ENCODE measurements around the gene PHRF1. TPM values are rescaled to one million over a fixed set of nuclear protein-coding genes. Genes with fewer than 3 reads are reported as not detected.

PHRF1 gene
- total and polyA plus RNA-seq, 4 donors: 14.7 to 28.4 (median 23.4) TPM

DNA sequence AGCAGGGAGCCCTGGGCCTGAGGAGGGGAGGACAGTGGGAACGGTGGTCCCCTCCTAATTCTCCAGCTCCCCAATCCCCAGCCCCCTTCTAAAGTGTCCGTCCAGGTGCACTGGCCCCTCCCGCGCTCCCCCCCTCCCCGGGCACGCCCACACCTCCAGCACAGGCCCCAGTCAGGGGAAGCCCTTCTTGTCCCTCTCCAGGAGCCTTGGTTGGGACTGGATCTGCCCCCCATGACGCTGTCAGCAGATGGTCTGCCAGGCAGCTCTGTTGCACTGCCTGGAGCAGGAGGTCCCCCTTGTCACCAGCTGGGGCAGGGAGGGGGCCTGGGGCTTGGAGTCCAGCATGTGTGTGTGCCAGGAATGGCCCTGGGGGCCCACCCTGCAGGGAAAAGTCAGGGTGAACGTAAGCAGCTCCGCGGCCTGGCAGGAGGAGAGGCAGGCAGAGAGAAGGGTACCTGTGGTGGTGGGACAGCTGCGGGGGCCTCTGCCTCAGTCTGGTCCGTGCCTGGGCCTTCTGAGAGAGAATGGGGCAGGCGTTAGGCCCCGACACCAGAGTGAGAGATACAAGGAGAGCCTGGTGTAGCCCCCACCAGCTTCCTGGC, 37.9 kb downstream of the PHRF1 start:
- Histone ChIP-seq H3K27ac (ENCODE audit: low read depth, low read length) (no peak overlapping the region), H3K4me1 (ENCODE audit: control insufficient read depth, insufficient read depth, low read length) (peaks cover 33% of the 10 kb centered on the region), H3K4me3 (ENCODE audit: low read depth, low read length) (no peak overlapping the region), H3K27me3 (ENCODE audit: control insufficient read depth, insufficient read depth, low read length) (no peaks in the 10 kb centered on the region), H3K9me3 (ENCODE audit: control insufficient read depth, insufficient read depth, low read length) (no peaks in the 10 kb centered on the region), H3K36me3 (ENCODE audit: control insufficient read depth, insufficient read depth, low read length) (peaks cover 94% of the 10 kb centered on the region)
- WGBS (ENCODE audit: insufficient coverage): 73% methylated on average over 14 of the region's 14 CpGs
- DNase-seq (ENCODE audit: low read depth in 4 of 6, low spot score in 6 of 6): no peak

DNA sequence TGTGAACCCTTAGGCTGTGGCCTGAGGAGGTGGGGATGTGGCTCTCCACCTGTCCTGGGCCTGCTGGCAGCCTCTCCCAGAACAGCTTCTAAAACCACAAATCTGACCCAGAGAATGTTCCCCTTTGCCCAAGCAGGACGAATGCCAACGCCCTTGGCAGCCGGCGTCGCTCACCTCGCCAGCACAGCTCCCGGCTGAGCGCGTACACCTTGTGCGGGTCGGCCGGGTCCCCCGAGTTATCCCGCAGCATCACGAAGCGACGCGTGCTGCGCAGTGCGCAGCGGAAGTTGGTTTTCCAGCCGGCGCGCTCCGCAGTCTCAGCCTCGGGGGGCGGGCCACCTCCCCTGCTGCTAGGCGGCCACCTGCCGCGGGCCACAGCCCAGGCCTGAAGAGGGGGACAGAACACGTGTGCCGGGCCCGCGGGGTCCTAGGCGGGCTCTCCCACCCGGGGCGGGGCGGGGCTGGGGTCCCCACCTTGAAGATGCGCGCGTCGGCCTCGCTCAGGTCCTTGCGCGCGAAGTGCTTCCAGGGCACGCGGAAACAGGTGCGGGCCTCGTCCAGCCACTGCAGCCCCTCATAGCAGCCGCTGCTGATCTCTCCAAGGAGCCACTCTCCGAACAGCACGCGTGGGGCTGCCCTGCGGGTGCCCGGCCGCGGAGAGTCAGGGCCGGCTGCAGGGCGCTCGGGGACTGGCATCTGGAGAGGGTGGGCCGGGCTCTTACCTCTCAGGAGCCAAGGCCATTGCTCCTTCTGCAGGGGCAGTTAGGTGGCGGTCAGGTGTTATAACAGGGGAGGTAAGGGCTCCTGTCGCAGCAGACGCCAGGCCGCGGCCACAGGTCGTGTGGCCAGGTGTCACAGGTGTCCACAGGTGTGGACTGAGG, 38.6 kb downstream of the PHRF1 start:
- WGBS (ENCODE audit: insufficient coverage): 64% methylated on average over 68 of the region's 68 CpGs
- DNase-seq (ENCODE audit: low read depth in 4 of 6, low spot score in 6 of 6): no peak
- Histone ChIP-seq H3K9me3 (ENCODE audit: control insufficient read depth, insufficient read depth, low read length) (no peaks in the 10 kb centered on the region), H3K4me1 (ENCODE audit: control insufficient read depth, insufficient read depth, low read length) (peaks cover 33% of the 10 kb centered on the region), H3K27me3 (ENCODE audit: control insufficient read depth, insufficient read depth, low read length) (no peaks in the 10 kb centered on the region), H3K4me3 (ENCODE audit: low read depth, low read length) (peak overlapping the region; percentile 80), H3K27ac (ENCODE audit: low read depth, low read length) (peak overlapping the region; percentile 85), H3K36me3 (ENCODE audit: control insufficient read depth, insufficient read depth, low read length) (peaks cover 94% of the 10 kb centered on the region)

DNA sequence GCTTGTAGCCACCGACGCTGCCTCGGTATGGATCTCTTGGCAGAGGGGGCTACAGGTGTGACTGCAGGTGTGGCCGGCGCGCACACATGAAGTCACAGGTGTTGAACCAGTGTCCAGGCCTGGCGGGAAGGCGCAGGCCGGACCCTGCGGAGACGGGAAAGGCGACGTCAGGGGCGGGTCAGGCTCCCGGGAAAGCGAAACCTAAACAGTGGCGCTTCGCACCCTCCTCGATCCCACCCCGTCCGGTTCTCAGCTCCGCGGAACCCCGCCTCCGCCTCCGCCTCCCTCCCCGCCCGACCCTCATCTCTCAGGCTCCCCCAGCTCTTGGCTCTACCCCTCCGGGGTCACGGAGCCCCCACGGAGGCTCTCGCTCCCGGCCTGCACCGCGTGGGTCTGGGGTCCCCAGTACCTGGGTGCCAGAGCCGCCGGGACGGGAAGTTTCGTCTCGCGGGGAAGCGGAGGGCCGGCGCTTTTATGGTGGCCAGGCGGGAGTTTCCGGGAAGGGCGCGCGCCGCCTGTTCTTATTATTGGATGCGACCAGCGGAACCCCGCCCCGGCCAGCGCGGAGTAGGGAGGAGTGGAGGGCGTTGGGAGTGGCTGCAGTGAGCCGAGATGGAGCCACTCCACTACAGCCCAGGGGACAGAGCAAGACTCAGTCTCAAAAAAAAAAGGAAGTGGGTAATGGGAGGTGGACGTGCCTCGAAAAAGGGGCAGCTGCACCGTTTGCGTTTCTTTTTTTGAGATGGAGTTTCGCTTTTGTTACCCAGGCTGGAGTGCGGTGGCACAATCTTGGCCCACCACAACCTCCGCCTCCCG, 39.4 kb downstream of the PHRF1 start, which contains the start of gene IRF7:
TSS of gene IRF7 (minus strand) at position 447 of the 816 bp plus-strand sequence. CDS start 586 bp downstream, outside the sequence.
- peak within 1 kb of the TSS; percentile 85 for H3K27ac ChIP-seq (ENCODE audit: low read depth, low read length)
- peak within 1 kb of the TSS; percentile 80 for H3K4me3 ChIP-seq (ENCODE audit: low read depth, low read length)
- no peaks in the 10 kb centered on the region for H3K27me3 ChIP-seq (ENCODE audit: control insufficient read depth, insufficient read depth, low read length)
- no peaks in the 10 kb centered on the region for H3K9me3 ChIP-seq (ENCODE audit: control insufficient read depth, insufficient read depth, low read length)
- peaks cover 33% of the 10 kb centered on the region for H3K4me1 ChIP-seq (ENCODE audit: control insufficient read depth, insufficient read depth, low read length)
- peaks cover 94% of the 10 kb centered on the region for H3K36me3 ChIP-seq (ENCODE audit: control insufficient read depth, insufficient read depth, low read length)
- 7% methylated on average over 58 of the region's 66 CpGs for WGBS (ENCODE audit: insufficient coverage)
- peak; percentile 49 to 95 (median 74) for DNase-seq (ENCODE audit: low read depth in 4 of 6, low spot score in 6 of 6)

DNA sequence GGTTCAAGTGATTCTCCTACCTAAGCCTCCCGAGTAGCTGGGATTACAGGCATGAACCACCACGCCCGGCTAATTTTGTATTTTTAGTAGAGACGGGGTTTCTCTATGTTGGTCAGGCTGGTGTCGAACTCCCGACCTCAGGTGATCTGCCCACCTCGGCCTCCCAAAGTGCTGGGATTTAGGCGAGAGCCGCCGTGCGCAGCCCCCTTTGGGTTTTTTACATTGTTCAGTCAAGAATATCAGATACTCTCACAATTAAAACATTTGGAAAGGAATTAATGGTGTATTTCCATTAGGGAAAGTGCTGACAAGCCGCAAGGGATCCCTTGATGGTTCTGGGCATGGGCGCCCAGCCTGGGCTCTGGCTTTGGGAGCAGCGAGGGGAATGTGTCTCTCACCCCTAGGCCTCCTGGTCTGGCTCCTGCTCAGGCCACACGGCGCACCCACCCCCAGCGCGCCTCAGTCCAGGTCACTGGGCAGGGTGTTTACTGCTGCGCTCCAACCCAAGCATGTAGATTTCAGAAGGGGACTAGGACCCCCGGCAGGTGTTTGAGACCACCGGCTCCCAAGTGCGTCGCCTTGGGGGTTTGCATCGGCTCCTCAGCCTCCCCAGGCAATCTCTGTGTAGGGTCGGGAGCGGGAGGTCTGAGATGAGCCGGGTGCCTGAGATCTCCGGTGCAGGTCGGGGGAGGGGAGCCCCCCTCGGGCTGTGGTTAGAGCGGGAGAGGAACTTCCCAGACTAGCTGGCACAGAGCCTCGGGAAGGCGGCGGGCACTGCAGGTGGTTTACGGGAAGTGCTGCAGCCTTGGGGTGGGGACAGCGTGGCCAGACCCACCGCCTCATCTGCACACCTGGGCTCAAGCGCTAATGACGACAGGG, 40.3 kb downstream of the PHRF1 start:
- Histone ChIP-seq H3K27me3 (ENCODE audit: control insufficient read depth, insufficient read depth, low read length) (no peaks in the 10 kb centered on the region), H3K9me3 (ENCODE audit: control insufficient read depth, insufficient read depth, low read length) (no peaks in the 10 kb centered on the region), H3K27ac (ENCODE audit: low read depth, low read length) (no peak overlapping the region), H3K4me3 (ENCODE audit: low read depth, low read length) (peak overlapping the region; percentile 80), H3K4me1 (ENCODE audit: control insufficient read depth, insufficient read depth, low read length) (peaks cover 36% of the 10 kb centered on the region), H3K36me3 (ENCODE audit: control insufficient read depth, insufficient read depth, low read length) (peaks cover 93% of the 10 kb centered on the region)
- no peak for DNase-seq (ENCODE audit: low read depth in 4 of 6, low spot score in 6 of 6)
- 94% methylated on average over 32 of the region's 39 CpGs for WGBS (ENCODE audit: insufficient coverage)

DNA sequence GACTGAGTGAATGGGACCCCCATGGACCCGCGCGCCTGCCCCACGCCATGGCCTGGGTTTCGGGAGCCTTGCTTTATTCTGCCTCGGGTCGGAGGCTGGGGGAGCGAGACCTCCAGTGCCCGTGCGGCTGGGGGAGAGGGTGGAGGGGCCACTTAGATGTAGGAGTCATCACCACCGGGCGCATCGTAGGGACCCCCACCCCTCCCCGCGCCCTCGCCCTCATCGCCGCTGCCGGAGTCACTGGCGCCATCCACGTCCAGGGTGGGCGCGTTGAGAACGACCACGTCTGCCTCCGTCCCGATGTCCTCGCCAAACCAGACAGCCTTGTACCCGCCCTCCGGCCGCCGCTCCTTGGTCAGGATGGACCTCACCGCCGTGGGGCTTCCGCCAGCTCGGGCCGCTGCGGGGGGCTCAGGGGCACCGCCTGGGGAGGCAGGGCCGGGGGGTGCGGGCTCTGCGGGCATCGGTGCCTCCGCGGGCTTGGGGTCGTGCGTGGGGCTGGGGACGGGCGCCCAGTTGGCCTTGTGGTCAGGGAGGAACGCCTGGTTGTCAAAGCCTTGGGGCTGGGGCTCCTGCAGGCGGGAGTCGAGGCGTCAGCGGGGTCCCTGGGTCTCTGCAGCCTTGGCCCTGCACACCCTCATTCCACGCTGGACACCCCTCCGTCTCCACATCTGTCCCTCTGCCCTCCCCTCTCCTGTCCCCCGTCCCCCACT, 41.1 kb downstream of the PHRF1 start:
- DNase-seq (ENCODE audit: low read depth in 4 of 6, low spot score in 6 of 6): no peak
- peaks cover 36% of the 10 kb centered on the region for H3K4me1 ChIP-seq (ENCODE audit: control insufficient read depth, insufficient read depth, low read length)
- no peaks in the 10 kb centered on the region for H3K9me3 ChIP-seq (ENCODE audit: control insufficient read depth, insufficient read depth, low read length)
- no peak overlapping the region for H3K27ac ChIP-seq (ENCODE audit: low read depth, low read length)
- H3K27me3 ChIP-seq (ENCODE audit: control insufficient read depth, insufficient read depth, low read length): no peaks in the 10 kb centered on the region
- peaks cover 91% of the 10 kb centered on the region for H3K36me3 ChIP-seq (ENCODE audit: control insufficient read depth, insufficient read depth, low read length)
- H3K4me3 ChIP-seq (ENCODE audit: low read depth, low read length): no peak overlapping the region
- 93% methylated on average over 56 of the region's 57 CpGs for WGBS (ENCODE audit: insufficient coverage)

DNA sequence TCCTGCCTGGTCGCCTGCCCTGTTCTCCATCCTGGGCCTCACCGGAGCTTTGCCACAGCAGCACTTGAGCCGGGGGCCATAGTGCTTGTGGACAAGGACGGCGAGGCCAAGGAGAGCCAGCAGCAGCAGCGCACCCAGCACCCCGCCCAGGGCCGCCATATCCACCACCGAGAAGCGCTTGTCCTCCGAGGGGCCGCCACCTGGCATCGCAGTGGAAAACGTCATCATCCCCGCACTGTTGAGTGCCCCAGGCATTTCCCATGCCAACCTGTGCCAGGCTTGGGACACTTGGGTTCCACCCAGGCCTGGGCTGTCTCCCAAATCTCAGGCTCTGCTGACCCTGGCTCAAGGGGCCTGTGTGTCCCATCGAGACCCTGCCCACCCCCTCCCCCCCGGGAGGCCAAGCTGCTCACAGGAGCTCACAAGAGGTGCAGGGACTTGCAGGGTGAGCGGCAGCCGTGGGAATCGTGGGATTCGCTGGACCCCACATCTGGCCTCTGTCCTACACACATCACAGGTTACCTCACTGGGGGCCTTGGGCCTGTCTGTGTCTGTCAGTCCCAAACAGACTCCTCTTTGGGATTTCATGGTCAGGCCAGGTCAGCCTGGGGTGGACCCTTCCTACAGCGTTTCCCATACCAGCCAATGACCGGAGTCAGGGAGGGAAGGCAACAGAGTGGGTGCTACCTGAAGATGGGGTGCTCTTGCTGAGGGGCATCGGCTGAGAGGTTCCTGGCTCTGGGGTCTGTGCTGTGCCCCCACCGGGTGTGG, 41.8 kb downstream of the PHRF1 start:
- peaks cover 36% of the 10 kb centered on the region for H3K4me1 ChIP-seq (ENCODE audit: control insufficient read depth, insufficient read depth, low read length)
- peaks cover 88% of the 10 kb centered on the region for H3K36me3 ChIP-seq (ENCODE audit: control insufficient read depth, insufficient read depth, low read length)
- WGBS (ENCODE audit: insufficient coverage): 95% methylated on average over 24 of the region's 25 CpGs
- no peaks in the 10 kb centered on the region for H3K27me3 ChIP-seq (ENCODE audit: control insufficient read depth, insufficient read depth, low read length)
- H3K4me3 ChIP-seq (ENCODE audit: low read depth, low read length): no peak overlapping the region
- no peaks in the 10 kb centered on the region for H3K9me3 ChIP-seq (ENCODE audit: control insufficient read depth, insufficient read depth, low read length)
- no peak for DNase-seq (ENCODE audit: low read depth in 4 of 6, low spot score in 6 of 6)
- H3K27ac ChIP-seq (ENCODE audit: low read depth, low read length): no peak overlapping the region

DNA sequence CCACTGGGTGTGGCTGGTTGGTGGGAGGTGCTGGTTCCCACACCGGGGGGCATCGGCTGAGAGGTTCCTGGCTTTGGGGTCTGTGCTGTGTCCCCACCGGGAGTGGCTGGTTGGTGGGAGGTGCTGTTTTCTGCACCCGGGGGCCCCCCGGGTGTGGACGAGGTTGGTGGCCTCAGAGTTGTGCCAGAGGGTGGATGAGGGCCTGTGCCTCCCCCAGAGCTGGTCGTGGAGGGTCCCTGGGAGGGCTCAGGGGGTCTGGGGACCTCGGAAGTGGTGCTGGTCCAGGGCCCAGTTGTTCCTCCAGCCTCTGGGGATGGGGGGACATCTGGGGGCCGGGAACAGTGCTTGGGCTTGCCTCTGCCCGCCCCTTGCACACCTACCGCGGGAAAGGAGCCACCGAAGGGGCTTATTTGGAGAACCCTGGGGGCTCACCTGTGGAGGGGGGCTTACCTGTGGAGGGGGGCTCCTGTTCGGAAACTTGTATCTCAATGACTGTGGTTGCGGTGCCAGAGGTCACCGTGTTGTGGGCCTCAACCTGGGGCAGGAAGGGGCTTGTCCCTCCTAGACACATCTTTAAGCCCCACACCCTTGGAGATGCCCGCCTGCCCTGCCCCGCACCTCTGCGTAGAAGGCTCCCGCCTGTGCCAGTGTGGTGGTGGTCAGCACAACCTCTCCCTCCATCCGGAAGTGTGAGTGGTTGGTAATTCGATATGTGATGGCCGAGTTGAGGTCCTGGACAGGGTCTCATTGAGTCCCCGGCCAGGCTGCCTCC, 42.8 kb downstream of the PHRF1 start:
- H3K27me3 ChIP-seq (ENCODE audit: control insufficient read depth, insufficient read depth, low read length): peaks cover 3% of the 10 kb centered on the region
- no peaks in the 10 kb centered on the region for H3K9me3 ChIP-seq (ENCODE audit: control insufficient read depth, insufficient read depth, low read length)
- DNase-seq (ENCODE audit: low read depth in 4 of 6, low spot score in 6 of 6): no peak
- peaks cover 87% of the 10 kb centered on the region for H3K36me3 ChIP-seq (ENCODE audit: control insufficient read depth, insufficient read depth, low read length)
- H3K27ac ChIP-seq (ENCODE audit: low read depth, low read length): no peak overlapping the region
- 93% methylated on average over 14 of the region's 24 CpGs for WGBS (ENCODE audit: insufficient coverage)
- H3K4me3 ChIP-seq (ENCODE audit: low read depth, low read length): no peak overlapping the region
- peaks cover 31% of the 10 kb centered on the region for H3K4me1 ChIP-seq (ENCODE audit: control insufficient read depth, insufficient read depth, low read length)

Measured in spinal cord (tissue), 10 donors.